GM21423 (cell line): ENCODE data around the gene YIPF5.

Experiments
- ATAC-seq: cut with Tn5 transposase; IDR thresholded peaks from one replicate; pipeline ENCODE4 v1.9.1; 2021; ENCODE audit warnings: mild to moderate bottlenecking, moderate library complexity; ENCODE audit not compliant: unreplicated experiment

The YIPF5 gene

GRCh38 chr5:144170276-144171024 is at the start of gene YIPF5, which contains the start of gene KCTD16:
Gene YIPF5 (minus strand): TSS chr5:144170659. CDS start chr5:144169955, 704 bp downstream.
Gene KCTD16 (plus strand): TSS chr5:144170873.
- peak; percentile 100 for ATAC-seq

- ATAC-seq = no peak
Measured at GRCh38 chr5:144219869-144220268, 49.4 kb upstream of the YIPF5 start.

GRCh38 chr5:144210655-144211054 is 40.2 kb upstream of the YIPF5 start:
- no peak for ATAC-seq

GRCh38 chr5:144209361-144209760 is 38.9 kb upstream of the YIPF5 start:
- ATAC-seq = no peak

GRCh38 chr5:144207875-144208444 is 37.5 kb upstream of the YIPF5 start:
- no peak for ATAC-seq

- no peak for ATAC-seq
Measured at GRCh38 chr5:144206141-144206540, 35.7 kb upstream of the YIPF5 start.

- no peak for ATAC-seq
Measured at GRCh38 chr5:144205141-144205551, 34.7 kb upstream of the YIPF5 start.

GRCh38 chr5:144203750-144204596 is 33.5 kb upstream of the YIPF5 start:
- ATAC-seq = peak; percentile 84

- no peak for ATAC-seq
Measured at GRCh38 chr5:144202726-144203125, 32.3 kb upstream of the YIPF5 start.

GRCh38 chr5:144202072-144202471 is 31.6 kb upstream of the YIPF5 start:
- ATAC-seq = no peak

GRCh38 chr5:144201588-144201987 is 31.1 kb upstream of the YIPF5 start:
- ATAC-seq = no peak

- ATAC-seq = no peak
Measured at GRCh38 chr5:144198386-144198785, 27.9 kb upstream of the YIPF5 start.

GRCh38 chr5:144196612-144197011 is 26.2 kb upstream of the YIPF5 start:
- ATAC-seq = no peak

GRCh38 chr5:144195448-144195847 is 25.0 kb upstream of the YIPF5 start:
- ATAC-seq = no peak

GRCh38 chr5:144194144-144194543 is 23.7 kb upstream of the YIPF5 start:
- ATAC-seq = no peak

- no peak for ATAC-seq
Measured at GRCh38 chr5:144192661-144193060, 22.2 kb upstream of the YIPF5 start.

- ATAC-seq = peak; percentile 87
Measured at GRCh38 chr5:144191998-144192397, 21.5 kb upstream of the YIPF5 start.

GRCh38 chr5:144191531-144191930 is 21.1 kb upstream of the YIPF5 start:
- no peak for ATAC-seq

GRCh38 chr5:144189800-144190429 is 19.5 kb upstream of the YIPF5 start:
- peak; percentile 41 for ATAC-seq

- peak; percentile 83 for ATAC-seq
Measured at GRCh38 chr5:144187699-144188294, 17.3 kb upstream of the YIPF5 start.
